Panc1 (cell line): Measurements from ENCODE around the gene CDCA7. TPM values are rescaled to one million over a fixed set of nuclear protein-coding genes. Genes with fewer than 3 reads are reported as not detected.
"Not testable (repeated sequence)": the region's sequence is repeated elsewhere in the genome, so short reads cannot be mapped to it uniquely, and the experiment has no call there.

Source experiments
- ATAC-seq: fragments of 200-7000 bp; cut with Tn5 transposase; 2 replicates; pipeline ENCODE4 v1.9.1; 2020; ENCODE audit warnings: mild to moderate bottlenecking, moderate library complexity
- BruUV-seq: library from RNA; stranded (reverse); fragments of 400-500 nt; replicated peaks from 2 replicates; lab custom pipeline; 2021; lab: Mats Ljungman, UMichigan
- CTCF ChIA-PET: fragments of 300-600 bp; sonication (Branson Sonifier 250); formaldehyde crosslinking; loops from one replicate; lab custom pipeline; 2022; ENCODE audit warnings: antibody characterized with exemption; lab: Charles Lee
- POLR2A ChIA-PET: fragments of 300-600 bp; sonication (Branson Sonifier 250); formaldehyde crosslinking; loops from one replicate; lab custom pipeline; 2022; ENCODE audit warnings: antibody characterized with exemption; lab: Charles Lee
- DNase-seq: peaks from one replicate; pipeline ENCODE4 v3.0.0-alpha.2; 2010; ENCODE audit warnings: low read depth, low spot score
- H3K27ac ChIP-seq: 2 replicates; pipeline ENCODE4 v1.5.1; 2011; ENCODE audit warnings: mild to moderate bottlenecking, low read length, inconsistent platforms
- H3K27me3 ChIP-seq: fragments of 200-500 bp; sonication (Bioruptor generic); 2 replicates; pipeline ENCODE4 v1.6.0; 2014; ENCODE audit warnings: low read length, inconsistent platforms; ENCODE audit not compliant: control insufficient read depth, insufficient read depth
- H3K36me3 ChIP-seq: fragments of 200-500 bp; sonication (Bioruptor generic); 2 replicates; pipeline ENCODE4 v1.5.1; 2014; ENCODE audit warnings: inconsistent platforms, mild to moderate bottlenecking, low read length, moderate library complexity; ENCODE audit not compliant: control insufficient read depth, insufficient read depth
- H3K4me1 ChIP-seq: 2 replicates; pipeline ENCODE4 v1.5.1; 2011; ENCODE audit warnings: inconsistent platforms, mild to moderate bottlenecking, low read length, moderate library complexity; ENCODE audit not compliant: control insufficient read depth, insufficient read depth
- H3K4me3 ChIP-seq, 2 experiments: 2 replicates each; pipeline ENCODE4 v1.5.1; 2011 to 2012; ENCODE audit warnings: low read depth in 2 of 2, low read length in 2 of 2, mild to moderate bottlenecking in 2 of 2, inconsistent platforms in 1 of 2, moderate library complexity in 1 of 2
- H3K9me3 ChIP-seq: fragments of 200-500 bp; sonication (Bioruptor generic); 2 replicates; pipeline ENCODE4 v1.5.1; 2014; ENCODE audit warnings: low read depth, mild to moderate bottlenecking, inconsistent platforms, low read length, moderate library complexity; ENCODE audit not compliant: control insufficient read depth, insufficient read depth
- CTCF ChIP-seq: fragments of 450-650 bp; IDR thresholded peaks from 2 replicates; pipeline ENCODE4 v1.5.1; 2017; ENCODE audit warnings: mild to moderate bottlenecking
- POLR2AphosphoS5 ChIP-seq: IDR thresholded peaks from 2 replicates; pipeline ENCODE4 v1.6.1; 2012; ENCODE audit warnings: mild to moderate bottlenecking, low read depth, low read length, moderate library complexity
- REST ChIP-seq, 2 experiments: IDR thresholded peaks; 2 replicates each; pipeline ENCODE4 v1.6.1; 2011 to 2012; ENCODE audit warnings: low read depth in 2 of 2, control low read depth in 1 of 2, low read length in 1 of 2, mild to moderate bottlenecking in 1 of 2, moderate library complexity in 1 of 2; ENCODE audit not compliant: insufficient read depth in 1 of 2
- SIN3A ChIP-seq: IDR thresholded peaks from 2 replicates; pipeline ENCODE4 v1.6.1; 2012; ENCODE audit warnings: low read depth, mild to moderate bottlenecking, low read length, moderate library complexity, borderline replicate concordance; ENCODE audit not compliant: insufficient read depth
- TCF7L2 ChIP-seq: IDR thresholded peaks from 2 replicates; pipeline ENCODE4 v1.6.1; 2011; ENCODE audit warnings: mild to moderate bottlenecking, low read depth, low read length, inconsistent platforms
- in situ Hi-C: cut with HindIII; loops from 2 replicates; pipeline ENCODE4 v1.10.0; 2016; ENCODE audit warnings: low sequenced_read_pairs, low pct_unique_long_range_greater_than_20kb
- intact Hi-C: fragments of 100-400 bp; cut with micrococcal nuclease; formaldehyde crosslinking; loops from one replicate; pipeline ENCODE4 v1.10.0; 2022; ENCODE audit not compliant: unreplicated experiment
- total RNA-seq: library from RNA; stranded (reverse); gene quantifications from one replicate; pipeline ENCODE4 v1.2.1, GENCODE V29; 2021; ENCODE audit not compliant: unreplicated experiment

CDCA7 gene
- total RNA-seq, 1 experiment from 2014 or later: 60.5 TPM

GRCh38 chr2:173414823-173415322, 60.2 kb downstream of the CDCA7 start:
- no peak for DNase-seq
- POLR2A ChIA-PET: no interaction called here
- TF ChIP-seq REST (IDR thresholded peaks at IDR 0.05; ENCODE audit: insufficient read depth in 1 of 2, low read depth in 2 of 2, low read length in 1 of 2): no peak
- TF ChIP-seq SIN3A: no peak
- no peak for TF ChIP-seq POLR2AphosphoS5
- in situ Hi-C loops (no loop called here), intact Hi-C loops (no loop called here)
- Histone ChIP-seq H3K4me1 (0 out of 2 replicates have a peak, but pooled peaks cover 3% of the 10 kb centered on the region), H3K27me3 (no peaks in the 10 kb centered on the region), H3K27ac (no peak overlapping the region), H3K4me3 (no peak overlapping the region), H3K9me3 (no peaks in the 10 kb centered on the region), H3K36me3 (no peaks in the 10 kb centered on the region)
- no TSS peak for BruUV-seq
- ATAC-seq: no peak
- CTCF ChIA-PET: no interaction called here

- Histone ChIP-seq H3K4me3 (no peak overlapping the region), H3K9me3 (no peaks in the 10 kb centered on the region), H3K36me3 (no peaks in the 10 kb centered on the region), H3K27me3 (no peaks in the 10 kb centered on the region), H3K4me1 (0 out of 2 replicates have a peak, but pooled peaks cover 3% of the 10 kb centered on the region), H3K27ac (no peak overlapping the region)
- ChIA-PET CTCF (no interaction called here), POLR2A (no interaction called here)
- no peak for TF ChIP-seq POLR2AphosphoS5
- TF ChIP-seq CTCF: no peak
- TF ChIP-seq TCF7L2: no peak
- no peak for TF ChIP-seq REST (IDR thresholded peaks at IDR 0.05; ENCODE audit: insufficient read depth in 1 of 2, low read depth in 2 of 2, low read length in 1 of 2)
- TF ChIP-seq SIN3A: no peak
- no TSS peak for BruUV-seq
- intact Hi-C loops (no loop called here), in situ Hi-C loops (no loop called here)
- ATAC-seq: no peak
- no peak for DNase-seq
These were observed 61.0 kb downstream of the CDCA7 start for GRCh38 chr2:173415431-173416381.

GRCh38 chr2:173416415-173417152, 61.9 kb downstream of the CDCA7 start:
- BruUV-seq, H3K4me3 ChIP-seq, in situ Hi-C loops, intact Hi-C loops, H3K27me3 ChIP-seq, H3K9me3 ChIP-seq, ATAC-seq, H3K36me3 ChIP-seq, CTCF ChIA-PET, POLR2A ChIA-PET, H3K27ac ChIP-seq, DNase-seq, H3K4me1 ChIP-seq: not testable (repeated sequence)
